HS-27A (cell line): ENCODE data around the gene SH3PXD2A.
A peak's percentile ranks its signal among the peaks of the same experiment; 100 is the strongest.

Source experiments
- DNase-seq: peaks from one replicate; pipeline ENCODE4 v3.0.0-alpha.2; 2012; ENCODE audit warnings: low read depth, missing footprints

Gene SH3PXD2A, protein sequence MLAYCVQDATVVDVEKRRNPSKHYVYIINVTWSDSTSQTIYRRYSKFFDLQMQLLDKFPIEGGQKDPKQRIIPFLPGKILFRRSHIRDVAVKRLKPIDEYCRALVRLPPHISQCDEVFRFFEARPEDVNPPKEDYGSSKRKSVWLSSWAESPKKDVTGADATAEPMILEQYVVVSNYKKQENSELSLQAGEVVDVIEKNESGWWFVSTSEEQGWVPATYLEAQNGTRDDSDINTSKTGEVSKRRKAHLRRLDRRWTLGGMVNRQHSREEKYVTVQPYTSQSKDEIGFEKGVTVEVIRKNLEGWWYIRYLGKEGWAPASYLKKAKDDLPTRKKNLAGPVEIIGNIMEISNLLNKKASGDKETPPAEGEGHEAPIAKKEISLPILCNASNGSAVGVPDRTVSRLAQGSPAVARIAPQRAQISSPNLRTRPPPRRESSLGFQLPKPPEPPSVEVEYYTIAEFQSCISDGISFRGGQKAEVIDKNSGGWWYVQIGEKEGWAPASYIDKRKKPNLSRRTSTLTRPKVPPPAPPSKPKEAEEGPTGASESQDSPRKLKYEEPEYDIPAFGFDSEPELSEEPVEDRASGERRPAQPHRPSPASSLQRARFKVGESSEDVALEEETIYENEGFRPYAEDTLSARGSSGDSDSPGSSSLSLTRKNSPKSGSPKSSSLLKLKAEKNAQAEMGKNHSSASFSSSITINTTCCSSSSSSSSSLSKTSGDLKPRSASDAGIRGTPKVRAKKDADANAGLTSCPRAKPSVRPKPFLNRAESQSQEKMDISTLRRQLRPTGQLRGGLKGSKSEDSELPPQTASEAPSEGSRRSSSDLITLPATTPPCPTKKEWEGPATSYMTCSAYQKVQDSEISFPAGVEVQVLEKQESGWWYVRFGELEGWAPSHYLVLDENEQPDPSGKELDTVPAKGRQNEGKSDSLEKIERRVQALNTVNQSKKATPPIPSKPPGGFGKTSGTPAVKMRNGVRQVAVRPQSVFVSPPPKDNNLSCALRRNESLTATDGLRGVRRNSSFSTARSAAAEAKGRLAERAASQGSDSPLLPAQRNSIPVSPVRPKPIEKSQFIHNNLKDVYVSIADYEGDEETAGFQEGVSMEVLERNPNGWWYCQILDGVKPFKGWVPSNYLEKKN

DNA sequence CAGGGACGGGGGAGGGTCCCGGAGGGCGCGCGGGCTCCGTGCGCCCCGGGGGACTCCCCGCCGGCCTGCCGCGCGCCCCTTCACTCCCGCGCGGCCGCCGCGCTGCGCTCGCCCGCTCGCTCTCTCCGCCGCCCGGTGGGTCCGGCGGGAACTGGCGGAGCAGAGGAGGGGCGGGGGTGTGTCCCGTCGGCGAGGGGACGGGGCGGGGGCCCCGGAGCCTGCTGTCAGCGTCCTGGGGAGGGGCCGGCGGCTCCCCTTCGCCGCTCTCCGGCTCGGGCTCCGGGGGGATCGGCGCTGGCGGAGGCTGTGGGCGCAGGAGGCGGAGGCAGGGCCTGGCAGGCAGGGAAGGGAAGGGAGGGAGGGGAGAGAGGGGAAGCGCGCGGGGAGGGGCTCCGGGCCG lies at the start of gene SH3PXD2A:
SH3PXD2A (minus strand) TSS at position 153 of the 400 bp plus-strand sequence. CDS start 310 bp downstream, outside the sequence.
- no peak for DNase-seq

- no peak for DNase-seq
Measured at GRCh38 chr10:103901299-103901698, 45.9 kb upstream of the SH3PXD2A start.

DNA sequence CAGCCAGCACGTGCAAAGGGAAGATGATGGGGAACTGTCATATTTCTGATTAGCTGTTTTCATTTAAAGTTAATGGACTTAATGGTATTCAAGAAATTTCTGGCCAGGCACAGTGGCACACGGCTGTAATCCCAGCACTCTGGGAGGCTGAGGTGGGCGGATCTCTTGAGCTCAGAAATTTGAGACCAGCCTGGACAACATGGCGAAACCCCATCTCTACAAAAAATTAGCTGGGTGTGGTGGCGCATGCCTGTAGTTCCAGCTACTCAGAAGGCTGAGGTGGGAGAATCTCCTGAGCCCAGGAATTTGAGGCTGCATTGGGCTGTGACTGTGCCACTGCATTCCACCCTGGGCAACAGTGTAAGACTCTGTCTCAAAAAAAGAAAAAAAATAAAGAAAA lies 43.9 kb upstream of the SH3PXD2A start:
- DNase-seq, result no peak

GRCh38 chr10:103897241-103897774 lies 41.9 kb upstream of the SH3PXD2A start:
- no peak for DNase-seq

DNA sequence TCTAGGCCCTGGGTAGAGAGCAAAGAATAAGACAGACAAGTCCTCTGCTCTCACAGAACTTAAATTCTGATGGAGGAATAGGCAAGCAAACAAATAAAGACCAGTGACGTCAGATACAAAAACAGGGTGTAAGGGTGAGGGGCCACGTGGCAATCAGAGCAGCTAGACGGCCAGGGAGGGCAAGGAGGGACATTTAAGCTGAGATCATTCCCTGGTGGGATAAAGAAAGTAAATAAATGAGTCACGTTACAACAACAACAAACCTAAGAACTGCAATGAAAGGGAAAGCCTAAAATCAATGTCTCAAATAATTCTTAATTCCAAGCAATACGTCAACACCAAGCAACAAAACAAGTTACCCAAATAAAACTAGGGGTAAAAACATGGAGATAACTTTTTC lies 40.8 kb upstream of the SH3PXD2A start:
- DNase-seq, result no peak

GRCh38 chr10:103895411-103896186 lies 40.2 kb upstream of the SH3PXD2A start:
- DNase-seq, result no peak

DNA sequence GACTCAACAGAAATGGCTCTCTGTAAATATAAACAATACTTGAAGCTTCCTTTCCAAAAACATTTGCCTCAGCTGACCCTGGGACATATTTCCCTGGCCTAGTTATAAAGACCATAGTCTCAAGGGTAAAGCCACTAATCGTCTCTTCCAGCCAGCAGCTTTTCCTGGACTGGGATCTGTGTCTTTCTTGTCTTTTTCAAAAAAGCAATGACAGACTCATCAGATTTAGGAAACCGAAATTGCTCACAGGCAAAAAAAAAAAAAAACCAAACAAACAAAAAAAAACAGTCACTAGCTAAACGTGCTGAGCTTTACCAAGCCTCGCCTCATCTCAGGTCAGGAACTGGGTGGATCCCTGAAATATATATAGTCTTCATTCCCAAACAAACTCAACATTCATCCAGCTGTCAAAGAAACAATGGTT lies 39.1 kb upstream of the SH3PXD2A start:
- no peak for DNase-seq

DNA sequence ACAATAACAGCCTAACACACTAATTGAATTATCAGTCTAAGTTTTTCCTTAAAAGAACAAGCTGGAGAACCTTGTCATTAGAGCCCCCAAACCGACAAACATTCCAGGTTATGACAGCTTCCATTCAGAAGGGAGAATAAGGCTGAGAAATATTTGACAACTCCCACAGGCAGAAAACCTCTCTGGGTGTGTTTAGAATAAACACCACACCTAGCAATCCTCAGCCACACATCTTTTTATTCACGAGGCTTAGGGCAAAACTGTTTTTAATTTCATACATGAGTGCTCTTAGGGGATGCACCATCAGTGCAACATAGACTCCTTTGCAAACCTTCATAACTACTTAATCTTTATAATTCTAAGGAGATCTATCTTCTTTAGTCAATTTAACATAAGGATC lies 38.4 kb upstream of the SH3PXD2A start:
- DNase-seq, result no peak

DNA sequence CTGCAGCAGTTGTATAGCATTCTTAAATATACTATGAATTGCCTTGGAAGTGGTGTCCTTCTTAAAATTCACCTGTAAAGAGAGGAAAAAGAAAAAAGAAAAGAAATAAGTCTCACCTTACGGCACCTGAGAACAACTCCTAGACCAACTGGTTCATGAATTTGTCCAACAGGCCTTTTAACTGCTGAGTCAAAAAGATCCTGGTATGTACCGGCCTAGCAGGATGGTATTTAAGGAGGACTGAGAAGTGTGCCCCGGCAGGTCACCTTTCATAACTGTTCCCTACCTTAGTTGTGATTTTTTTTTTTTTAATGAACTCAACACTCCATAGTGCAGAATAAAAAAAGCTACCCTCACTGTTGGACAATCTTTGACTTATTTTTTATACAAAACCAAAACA lies 36.8 kb upstream of the SH3PXD2A start:
- DNase-seq, result no peak

GRCh38 chr10:103890688-103891087 lies 35.3 kb upstream of the SH3PXD2A start:
- no peak for DNase-seq

DNA sequence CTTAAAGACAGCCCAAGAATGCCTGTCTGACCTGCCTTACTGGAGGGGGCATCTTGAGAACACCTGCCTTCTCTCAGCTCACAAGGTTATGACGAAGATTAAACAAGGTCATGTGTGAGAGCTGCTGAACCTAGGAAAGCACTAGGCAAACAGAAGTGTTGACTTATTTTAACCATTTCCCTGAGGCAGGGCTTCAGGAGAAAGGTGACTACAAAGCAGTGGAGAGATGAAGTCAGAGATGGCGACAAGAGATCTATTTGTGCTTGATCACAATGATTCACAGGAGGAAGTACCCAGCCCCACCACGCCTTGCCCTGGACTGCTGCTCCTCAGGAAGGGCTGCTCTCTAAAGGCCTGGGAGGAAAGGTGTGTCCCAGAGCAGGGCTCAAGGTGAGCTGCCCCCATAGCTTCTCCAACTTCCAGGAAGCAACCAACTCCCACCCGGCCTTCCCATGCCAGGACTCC lies 34.9 kb upstream of the SH3PXD2A start:
- no peak for DNase-seq

- no peak for DNase-seq
Measured at GRCh38 chr10:103889121-103889720, 33.8 kb upstream of the SH3PXD2A start.

GRCh38 chr10:103888113-103888841 lies 32.9 kb upstream of the SH3PXD2A start:
- peak; percentile 35 for DNase-seq

DNA sequence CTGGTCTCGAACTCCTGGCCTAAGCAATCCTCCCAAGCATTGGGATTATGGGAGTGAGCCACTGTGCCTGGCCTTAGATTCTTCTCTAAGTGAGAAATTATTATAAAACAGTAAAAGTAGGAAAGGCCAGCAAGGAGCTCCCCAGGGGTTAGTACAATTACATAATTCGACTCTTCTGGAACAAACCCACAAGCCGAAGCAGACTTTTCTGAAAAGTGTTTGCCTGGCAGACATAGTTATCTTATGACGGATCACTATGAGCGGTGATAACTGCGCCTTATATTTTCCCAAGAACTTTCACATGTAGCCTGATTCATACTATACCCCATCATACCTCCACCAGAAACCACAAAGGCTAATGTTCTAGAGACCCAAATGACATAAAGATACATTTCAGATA lies 30.2 kb upstream of the SH3PXD2A start:
- DNase-seq, result no peak

- DNase-seq, result no peak
Measured at GRCh38 chr10:103884681-103885139, 29.3 kb upstream of the SH3PXD2A start.

- no peak for DNase-seq
Measured at GRCh38 chr10:103882285-103883007, 27.1 kb upstream of the SH3PXD2A start.

DNA sequence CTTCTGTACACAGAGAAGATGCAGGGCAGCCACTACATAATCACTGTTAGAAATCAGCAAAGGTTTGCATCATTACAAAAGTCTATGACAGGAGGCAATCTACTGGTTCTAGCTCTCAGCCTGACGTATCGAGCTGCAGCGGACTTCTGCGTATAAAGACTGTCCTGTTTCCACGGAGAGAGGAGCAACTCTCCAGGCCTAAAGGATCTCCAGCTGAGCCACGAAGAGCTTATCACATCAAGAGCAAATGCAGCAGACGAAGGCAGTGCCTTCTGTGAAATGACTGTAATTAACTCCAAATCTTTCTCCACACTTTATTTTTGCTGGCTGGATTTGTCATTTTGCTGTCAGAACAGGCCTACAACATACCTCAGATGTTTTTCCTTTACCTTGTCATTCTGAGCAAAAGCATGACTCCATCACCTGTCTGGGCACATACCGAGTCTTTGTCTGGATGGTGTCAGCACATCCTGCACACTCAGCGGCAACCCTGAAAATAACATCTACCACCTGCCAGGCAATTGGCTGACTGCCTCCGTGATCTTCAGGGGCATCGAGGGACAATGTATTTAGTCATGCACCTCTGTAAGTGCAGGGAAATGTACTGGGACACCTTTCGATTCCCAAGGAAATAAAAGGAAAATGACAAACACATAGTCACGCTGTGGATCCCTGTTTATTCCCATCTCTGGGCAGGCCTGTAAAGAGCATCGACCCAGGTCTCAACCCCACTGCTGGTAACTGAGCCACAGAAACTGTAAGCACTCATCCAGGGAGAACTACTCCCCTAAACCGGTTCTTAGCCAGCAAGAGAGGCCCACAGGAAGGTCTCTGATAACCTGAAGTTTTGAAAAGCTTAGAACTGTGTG lies 26.3 kb upstream of the SH3PXD2A start:
- DNase-seq, result no peak

GRCh38 chr10:103879831-103880230 lies 24.5 kb upstream of the SH3PXD2A start:
- no peak for DNase-seq
